ENCODE measurements around the gene MIEF1.
A peak's percentile ranks its signal among the peaks of the same experiment; 100 is the strongest.
"Not testable (repeated sequence)": the region's sequence is repeated elsewhere in the genome, so short reads cannot be mapped to it uniquely, and the experiment has no call there.

MIEF1 gene

GRCh38 chr22:39520226-39521105 is 18.4 kb downstream of the MIEF1 start, which contains the start of gene ATF4:
Gene ATF4, plus strand, starts transcription at chr22:39520562. Its CDS starts 884 bp downstream, at chr22:39521446.
- Mint-ChIP-seq H3K4me1 (peaks cover 66% of the 10 kb centered on the region), H3K27ac (peak within 1 kb of the TSS; percentile 100), H3K27me3 (ENCODE audit: low read depth, poor library complexity) (peaks cover 7% of the 10 kb centered on the region), H3K9me3 (no peaks in the 10 kb centered on the region), H3K36me3 (ENCODE audit: low read depth) (peaks cover 61% of the 10 kb centered on the region), H3K4me3 (peak within 1 kb of the TSS; percentile 96)
- DNase-seq: peak; percentile 89
- TF ChIP-seq, protein P1, sequence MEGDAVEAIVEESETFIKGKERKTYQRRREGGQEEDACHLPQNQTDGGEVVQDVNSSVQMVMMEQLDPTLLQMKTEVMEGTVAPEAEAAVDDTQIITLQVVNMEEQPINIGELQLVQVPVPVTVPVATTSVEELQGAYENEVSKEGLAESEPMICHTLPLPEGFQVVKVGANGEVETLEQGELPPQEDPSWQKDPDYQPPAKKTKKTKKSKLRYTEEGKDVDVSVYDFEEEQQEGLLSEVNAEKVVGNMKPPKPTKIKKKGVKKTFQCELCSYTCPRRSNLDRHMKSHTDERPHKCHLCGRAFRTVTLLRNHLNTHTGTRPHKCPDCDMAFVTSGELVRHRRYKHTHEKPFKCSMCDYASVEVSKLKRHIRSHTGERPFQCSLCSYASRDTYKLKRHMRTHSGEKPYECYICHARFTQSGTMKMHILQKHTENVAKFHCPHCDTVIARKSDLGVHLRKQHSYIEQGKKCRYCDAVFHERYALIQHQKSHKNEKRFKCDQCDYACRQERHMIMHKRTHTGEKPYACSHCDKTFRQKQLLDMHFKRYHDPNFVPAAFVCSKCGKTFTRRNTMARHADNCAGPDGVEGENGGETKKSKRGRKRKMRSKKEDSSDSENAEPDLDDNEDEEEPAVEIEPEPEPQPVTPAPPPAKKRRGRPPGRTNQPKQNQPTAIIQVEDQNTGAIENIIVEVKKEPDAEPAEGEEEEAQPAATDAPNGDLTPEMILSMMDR (IDR thresholded peaks at IDR 0.05): no peak

- H3K9me3 Mint-ChIP-seq; DNase-seq; H3K27me3 Mint-ChIP-seq (ENCODE audit: low read depth, poor library complexity): not testable (repeated sequence)
- peaks cover 55% of the 10 kb centered on the region for H3K36me3 Mint-ChIP-seq (ENCODE audit: low read depth)
- peak overlapping the region; percentile 94 for H3K27ac Mint-ChIP-seq
- H3K4me1 Mint-ChIP-seq: peaks cover 69% of the 10 kb centered on the region
- H3K4me3 Mint-ChIP-seq: peak overlapping the region; percentile 96
Observed at GRCh38 chr22:39521106-39521885, 19.2 kb downstream of the MIEF1 start.

DNA sequence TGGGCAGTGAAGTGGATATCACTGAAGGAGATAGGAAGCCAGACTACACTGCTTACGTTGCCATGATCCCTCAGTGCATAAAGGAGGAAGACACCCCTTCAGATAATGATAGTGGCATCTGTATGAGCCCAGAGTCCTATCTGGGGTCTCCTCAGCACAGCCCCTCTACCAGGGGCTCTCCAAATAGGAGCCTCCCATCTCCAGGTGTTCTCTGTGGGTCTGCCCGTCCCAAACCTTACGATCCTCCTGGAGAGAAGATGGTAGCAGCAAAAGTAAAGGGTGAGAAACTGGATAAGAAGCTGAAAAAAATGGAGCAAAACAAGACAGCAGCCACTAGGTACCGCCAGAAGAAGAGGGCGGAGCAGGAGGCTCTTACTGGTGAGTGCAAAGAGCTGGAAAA is 20.0 kb downstream of the MIEF1 start:
- Mint-ChIP-seq H3K27ac (peak overlapping the region; percentile 94), H3K4me1 (peaks cover 72% of the 10 kb centered on the region), H3K4me3 (peak overlapping the region; percentile 96), H3K36me3 (ENCODE audit: low read depth) (peaks cover 49% of the 10 kb centered on the region)
- H3K9me3 Mint-ChIP-seq; DNase-seq; H3K27me3 Mint-ChIP-seq (ENCODE audit: low read depth, poor library complexity): not testable (repeated sequence)

DNA sequence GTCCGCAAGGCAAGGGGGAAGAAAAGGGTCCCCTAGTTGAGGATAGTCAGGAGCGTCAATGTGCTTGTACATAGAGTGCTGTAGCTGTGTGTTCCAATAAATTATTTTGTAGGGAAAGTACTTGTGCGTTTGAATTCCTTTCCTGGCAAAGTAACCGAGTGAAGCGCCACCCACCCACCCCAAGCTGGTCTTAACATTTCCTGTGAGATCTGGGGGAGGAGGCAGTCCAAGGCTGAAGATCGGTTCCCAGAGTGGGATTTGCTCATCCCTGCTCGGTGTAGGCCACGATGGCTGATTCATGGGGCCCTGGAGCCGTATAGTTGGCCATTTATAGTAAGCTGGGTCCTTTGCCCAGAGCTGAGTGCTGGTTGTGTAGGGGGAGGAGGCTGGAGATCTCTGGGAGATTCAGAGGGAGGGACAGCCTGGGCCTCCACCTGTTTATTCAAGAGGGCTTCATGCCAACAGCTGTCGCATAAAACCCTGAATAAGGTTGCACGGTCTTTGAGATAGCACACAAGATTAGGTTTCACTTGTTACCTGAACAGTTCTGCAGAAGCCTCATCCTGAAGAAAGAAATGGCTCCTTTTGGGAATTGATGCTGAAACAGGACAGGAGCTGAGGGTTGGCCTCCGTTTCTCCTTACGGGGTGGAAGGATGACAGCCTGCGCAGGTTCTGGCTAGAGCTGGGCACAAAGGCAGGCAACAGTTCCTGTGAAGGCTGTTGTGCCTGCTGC is 20.6 kb downstream of the MIEF1 start:
- peaks cover 7% of the 10 kb centered on the region for H3K27me3 Mint-ChIP-seq (ENCODE audit: low read depth, poor library complexity)
- TF ChIP-seq, protein P1 (IDR thresholded peaks at IDR 0.05): no peak

GRCh38 chr22:39524089-39524752 is 22.1 kb downstream of the MIEF1 start:
- Mint-ChIP-seq H3K27ac (peak overlapping the region; percentile 97), H3K27me3 (ENCODE audit: low read depth, poor library complexity) (peaks cover 7% of the 10 kb centered on the region), H3K9me3 (no peaks in the 10 kb centered on the region), H3K36me3 (ENCODE audit: low read depth) (peaks cover 44% of the 10 kb centered on the region), H3K4me1 (peaks cover 73% of the 10 kb centered on the region), H3K4me3 (peak overlapping the region; percentile 64)
- DNase-seq: no peak
- TF ChIP-seq, protein P1 (IDR thresholded peaks at IDR 0.05): no peak

More for the DNA sequence above, 20.6 kb downstream of the MIEF1 start:
- Mint-ChIP-seq H3K36me3 (ENCODE audit: low read depth) (peaks cover 44% of the 10 kb centered on the region), H3K27ac (peak overlapping the region; percentile 94), H3K4me3 (peak overlapping the region; percentile 96), H3K9me3 (no peaks in the 10 kb centered on the region), H3K4me1 (peaks cover 73% of the 10 kb centered on the region)
- DNase-seq: no peak
